Measurements from ENCODE around the gene PRLR. TPM values are rescaled to one million over a fixed set of nuclear protein-coding genes. Genes with fewer than 3 reads are reported as not detected.

The PRLR gene
- total RNA-seq, 2 donors from 2014 or later = 6.2 to 7.9 TPM

DNA sequence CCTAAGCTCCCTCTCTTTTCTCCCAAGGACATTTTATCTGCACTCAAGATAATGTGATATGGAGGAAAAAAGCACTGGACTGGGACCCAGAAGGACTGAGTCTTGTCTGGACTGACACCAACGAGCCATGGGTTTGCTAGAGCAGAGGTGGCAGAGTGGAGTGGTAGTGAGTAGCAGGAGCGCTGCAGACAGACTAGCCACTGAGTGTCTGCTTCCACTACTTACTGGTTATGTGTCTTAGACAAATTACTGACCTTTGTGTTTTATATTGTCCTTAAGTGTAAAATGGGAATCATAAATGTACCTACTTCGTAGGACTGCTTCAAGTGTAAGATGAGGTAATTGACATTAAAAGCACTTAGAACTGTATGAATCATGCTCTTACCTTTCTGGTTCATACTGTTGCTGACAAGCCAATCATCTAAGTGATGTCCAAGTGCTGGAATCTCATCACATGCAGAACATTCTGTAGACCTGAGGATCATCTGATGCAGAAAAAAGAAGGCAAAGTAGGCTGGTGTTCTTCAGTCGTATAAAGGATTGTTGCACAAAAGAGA, 12.5 kb upstream of the PRLR start:
- Histone ChIP-seq H3K4me3 (no peak overlapping the region), H3K4me1 (peaks cover 51% of the 10 kb centered on the region), H3K27me3 (no peaks in the 10 kb centered on the region), H3K36me3 (replicated peaks in 1 of 2; ENCODE audit: insufficient read depth in 1 of 2, low read depth in 2 of 2) (no peaks in the 10 kb centered on the region), H3K9me3 (no peaks in the 10 kb centered on the region), H3K27ac (no peak overlapping the region)
- DNase-seq = no peak
- 76 to 80% methylated on average over 4 of the region's 4 CpGs for WGBS, 2 donors
- no peak for ATAC-seq
- TF ChIP-seq, protein P1, sequence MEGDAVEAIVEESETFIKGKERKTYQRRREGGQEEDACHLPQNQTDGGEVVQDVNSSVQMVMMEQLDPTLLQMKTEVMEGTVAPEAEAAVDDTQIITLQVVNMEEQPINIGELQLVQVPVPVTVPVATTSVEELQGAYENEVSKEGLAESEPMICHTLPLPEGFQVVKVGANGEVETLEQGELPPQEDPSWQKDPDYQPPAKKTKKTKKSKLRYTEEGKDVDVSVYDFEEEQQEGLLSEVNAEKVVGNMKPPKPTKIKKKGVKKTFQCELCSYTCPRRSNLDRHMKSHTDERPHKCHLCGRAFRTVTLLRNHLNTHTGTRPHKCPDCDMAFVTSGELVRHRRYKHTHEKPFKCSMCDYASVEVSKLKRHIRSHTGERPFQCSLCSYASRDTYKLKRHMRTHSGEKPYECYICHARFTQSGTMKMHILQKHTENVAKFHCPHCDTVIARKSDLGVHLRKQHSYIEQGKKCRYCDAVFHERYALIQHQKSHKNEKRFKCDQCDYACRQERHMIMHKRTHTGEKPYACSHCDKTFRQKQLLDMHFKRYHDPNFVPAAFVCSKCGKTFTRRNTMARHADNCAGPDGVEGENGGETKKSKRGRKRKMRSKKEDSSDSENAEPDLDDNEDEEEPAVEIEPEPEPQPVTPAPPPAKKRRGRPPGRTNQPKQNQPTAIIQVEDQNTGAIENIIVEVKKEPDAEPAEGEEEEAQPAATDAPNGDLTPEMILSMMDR (IDR thresholded peaks at IDR 0.05) = no peak
- no peak for TF ChIP-seq POLR2A (IDR thresholded peaks at IDR 0.05)
- intact Hi-C loops (cut with DNase I) = no loop called here

DNA sequence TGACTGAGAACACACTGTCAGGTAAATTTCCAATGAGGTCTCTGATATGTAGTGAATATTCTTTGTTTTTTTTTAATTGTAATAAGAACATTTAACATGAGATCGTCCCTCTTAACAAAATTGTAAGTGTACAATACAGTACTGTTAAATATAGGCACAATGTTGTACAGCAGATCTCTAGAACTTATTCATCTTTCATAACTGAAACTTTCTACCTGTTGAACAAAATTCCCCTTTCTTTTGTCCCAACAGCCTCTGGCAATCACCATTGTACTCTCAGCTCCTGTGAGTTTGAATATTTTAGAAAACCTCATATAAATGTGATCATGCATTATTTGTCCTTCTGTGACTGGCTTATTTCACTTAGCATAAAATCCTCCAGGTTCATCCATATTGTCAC, 10.6 kb upstream of the PRLR start:
- ATAC-seq (no peak), DNase-seq (no peak)
- no peak for TF ChIP-seq POLR2A (IDR thresholded peaks at IDR 0.05)
- no peaks in the 10 kb centered on the region for H3K36me3 ChIP-seq (replicated peaks in 1 of 2; ENCODE audit: insufficient read depth in 1 of 2, low read depth in 2 of 2)
- 82 to 88% methylated on average over 1 of the region's 1 CpG for WGBS, 2 donors
- H3K27me3 ChIP-seq = no peaks in the 10 kb centered on the region
- peak overlapping the region in 1 of 4 donors; percentile 50 for H3K27ac ChIP-seq
- intact Hi-C loops (cut with DNase I) = no loop called here
- peaks cover 40% of the 10 kb centered on the region for H3K4me1 ChIP-seq
- no peak overlapping the region for H3K4me3 ChIP-seq
- no peaks in the 10 kb centered on the region for H3K9me3 ChIP-seq

DNA sequence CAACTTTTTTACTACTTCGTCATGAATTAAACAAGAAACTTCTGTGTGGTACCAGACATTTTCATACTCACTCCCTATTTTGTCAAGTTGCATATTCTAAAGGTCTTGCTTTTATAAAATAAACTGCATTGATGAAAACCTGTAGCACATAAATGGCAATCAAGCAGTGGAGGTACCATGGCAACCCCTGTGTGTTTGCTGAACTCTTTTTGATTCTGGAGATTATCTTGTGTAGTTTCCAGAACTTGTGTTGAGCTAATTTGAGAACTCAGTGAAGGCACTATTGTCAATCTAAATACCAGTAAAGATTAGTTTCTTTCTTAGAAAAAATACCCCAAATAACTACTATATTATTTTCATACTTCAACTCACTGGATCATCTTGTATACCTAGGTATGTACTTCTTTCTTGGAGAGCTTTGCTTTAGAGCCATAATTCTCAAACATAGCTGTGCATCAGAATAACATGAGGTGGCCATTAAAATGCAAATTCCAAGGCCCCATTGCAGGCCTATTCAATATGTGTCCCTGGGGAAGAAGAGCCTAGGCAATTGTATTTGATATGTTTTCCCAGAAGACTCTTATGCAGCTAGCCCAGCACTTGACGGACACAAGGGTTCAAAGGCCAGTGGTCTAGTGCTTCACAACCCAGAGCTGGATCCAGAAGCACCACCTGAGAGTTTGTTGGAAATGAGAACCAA, 9.8 kb upstream of the PRLR start:
- no peak overlapping the region for H3K4me3 ChIP-seq
- H3K36me3 ChIP-seq (replicated peaks in 1 of 2; ENCODE audit: insufficient read depth in 1 of 2, low read depth in 2 of 2) = no peaks in the 10 kb centered on the region
- TF ChIP-seq POLR2A (IDR thresholded peaks at IDR 0.05) = no peak
- TF ChIP-seq, protein P1 (IDR thresholded peaks at IDR 0.05) = no peak
- peak in 2 of 4 donors; percentile 37 to 60 for DNase-seq
- H3K27me3 ChIP-seq = no peaks in the 10 kb centered on the region
- no peak for ATAC-seq
- H3K4me1 ChIP-seq = peaks cover 47% of the 10 kb centered on the region
- 73 to 97% methylated on average over 1 to 2 of the region's 2 CpGs for WGBS, 2 donors
- intact Hi-C loops (cut with DNase I) = no loop called here
- peak overlapping the region in 3 of 4 donors; percentile 27 to 50 (median 39) for H3K27ac ChIP-seq
- no peaks in the 10 kb centered on the region for H3K9me3 ChIP-seq

DNA sequence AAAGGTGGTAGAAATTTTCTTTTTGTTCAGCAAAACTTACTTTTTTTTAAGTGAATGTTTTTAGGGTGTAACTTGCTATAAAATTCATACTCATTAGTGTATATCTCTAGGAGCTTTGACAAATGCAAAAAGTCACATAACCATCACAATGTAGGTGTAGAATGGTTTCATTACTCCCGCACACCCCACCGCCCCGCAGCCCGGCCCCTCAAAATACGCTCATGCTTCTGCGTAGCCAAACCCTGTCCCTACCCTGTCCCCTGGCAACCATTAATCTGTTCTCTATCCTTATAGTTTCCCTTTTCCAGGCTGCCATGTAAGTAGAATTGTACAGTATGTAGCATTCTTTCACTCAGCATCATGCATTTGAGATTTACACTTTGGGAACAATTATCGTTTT, 9.2 kb upstream of the PRLR start:
- Histone ChIP-seq H3K27ac (peak overlapping the region in 2 of 4 donors; percentile 7 to 27), H3K9me3 (no peaks in the 10 kb centered on the region), H3K36me3 (replicated peaks in 1 of 2; ENCODE audit: insufficient read depth in 1 of 2, low read depth in 2 of 2) (no peaks in the 10 kb centered on the region), H3K27me3 (no peaks in the 10 kb centered on the region), H3K4me3 (no peak overlapping the region), H3K4me1 (peaks cover 51% of the 10 kb centered on the region)
- TF ChIP-seq POLR2A (IDR thresholded peaks at IDR 0.05) = no peak
- TF ChIP-seq, protein P1 (IDR thresholded peaks at IDR 0.05) = no peak
- ATAC-seq (no peak), DNase-seq (no peak)
- intact Hi-C loops (cut with DNase I) = no loop called here
- 94 to 96% methylated on average over 7 of the region's 7 CpGs for WGBS, 2 donors

DNA sequence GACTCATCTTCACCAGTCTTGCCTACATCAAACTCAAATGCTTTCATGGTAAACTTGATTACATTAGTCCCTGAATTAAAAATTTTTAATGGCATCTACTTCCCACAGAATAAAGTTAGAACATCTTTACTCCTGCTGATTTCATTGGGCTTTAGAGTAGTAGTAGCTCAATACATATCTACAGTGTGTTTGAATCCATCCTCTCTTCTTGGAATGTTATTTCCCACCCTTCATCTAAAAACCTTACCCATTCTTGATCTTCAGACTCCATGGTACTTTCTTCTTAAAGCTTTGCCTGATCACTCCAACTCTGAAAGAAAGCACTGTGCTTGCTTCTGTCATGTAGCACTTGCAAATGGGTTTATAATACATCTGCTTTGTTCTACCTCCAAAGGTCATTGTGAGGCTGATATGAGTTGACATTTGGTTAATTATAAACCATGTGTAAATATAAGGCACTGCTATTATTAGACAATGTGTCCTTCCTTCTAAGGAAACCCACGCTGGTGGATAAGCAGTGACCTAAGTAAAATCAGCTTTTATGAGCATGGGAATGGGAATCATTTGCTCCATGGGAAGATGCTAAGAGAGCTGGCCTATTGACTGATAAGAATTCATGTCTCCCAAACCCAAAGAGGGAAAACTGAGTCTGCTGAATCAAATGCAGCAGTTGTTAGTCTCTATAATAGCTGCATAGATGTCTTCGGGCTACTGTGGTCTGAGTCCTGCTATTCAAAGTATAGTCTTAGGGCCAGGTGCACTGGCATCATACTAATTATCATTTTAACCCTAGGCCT, 7.5 kb upstream of the PRLR start:
- Histone ChIP-seq H3K27ac (peak overlapping the region; percentile 76 to 84 (median 82)), H3K4me1 (peaks cover 47% of the 10 kb centered on the region), H3K4me3 (no peak overlapping the region), H3K36me3 (replicated peaks in 1 of 2; ENCODE audit: insufficient read depth in 1 of 2, low read depth in 2 of 2) (no peaks in the 10 kb centered on the region), H3K9me3 (no peaks in the 10 kb centered on the region), H3K27me3 (no peaks in the 10 kb centered on the region)
- intact Hi-C loops (cut with DNase I) = no loop called here
- whole genome bisulfite sequencing, 2 donors = 16 to 20% methylated on average over 2 of the region's 2 CpGs
- ATAC-seq (peak; percentile 98), DNase-seq (peak in 3 of 4 donors; percentile 19 to 67 (median 32))
- peak in 2 of 3 donors; percentile 59 to 64 for TF ChIP-seq POLR2A (IDR thresholded peaks at IDR 0.05)
- TF ChIP-seq, protein P1 (IDR thresholded peaks at IDR 0.05) = no peak

Measured in body of pancreas (tissue), 4 donors.